GM12873 (cell line): ENCODE data around the gene NDST3.

Source experiments
- TF ChIP-seq, protein P1 (sequence below): IDR thresholded peaks from 2 replicates; pipeline ENCODE4 v1.5.1; 2012; ENCODE audit warnings: low read depth, mild to moderate bottlenecking, moderate library complexity, low read length, control low read depth; ENCODE audit not compliant: insufficient read depth; ENCODE audit errors: missing control alignments

The NDST3 gene

DNA sequence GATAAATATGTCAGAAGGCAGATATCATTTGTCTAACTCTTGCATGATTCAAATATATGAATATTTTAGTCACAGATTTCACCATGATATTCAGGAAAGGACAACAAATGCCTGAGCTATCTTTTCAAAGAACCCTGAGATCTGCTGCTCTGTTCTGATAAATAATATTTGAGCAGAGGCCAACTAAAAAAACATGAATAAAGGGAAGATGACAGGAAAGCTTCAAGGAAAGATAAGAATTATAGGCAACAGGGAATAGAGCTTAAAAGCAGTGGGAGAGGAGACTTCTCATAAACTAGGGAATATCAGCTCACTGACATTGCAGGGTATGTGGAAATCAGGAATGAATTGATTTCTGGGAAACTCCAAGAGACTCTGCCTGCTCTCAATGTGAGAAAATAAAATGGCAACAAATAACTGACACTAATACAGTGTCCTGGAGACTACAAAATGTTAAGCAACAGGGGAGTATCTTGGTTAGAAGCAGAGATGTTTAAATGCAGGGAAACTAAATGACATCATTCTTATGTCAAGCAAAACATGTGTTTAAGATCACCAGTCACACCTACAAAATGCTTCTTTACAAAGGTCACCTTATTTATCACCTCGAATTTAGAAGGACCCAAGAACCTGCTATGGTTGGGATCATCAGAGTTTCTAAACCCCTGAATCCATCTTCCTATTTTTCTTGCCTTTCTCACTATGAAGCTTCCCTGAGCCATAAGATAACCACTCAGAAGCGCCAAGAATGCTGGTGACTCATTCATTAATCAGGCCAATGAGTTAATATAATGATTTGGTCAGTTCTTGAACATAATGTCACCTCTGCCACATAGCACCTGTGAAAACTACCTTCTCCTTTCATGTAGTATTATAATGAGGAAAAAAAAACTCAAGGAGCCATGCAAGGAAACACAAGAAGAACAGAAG, 78.1 kb downstream of the NDST3 start:
- TF ChIP-seq, protein P1, sequence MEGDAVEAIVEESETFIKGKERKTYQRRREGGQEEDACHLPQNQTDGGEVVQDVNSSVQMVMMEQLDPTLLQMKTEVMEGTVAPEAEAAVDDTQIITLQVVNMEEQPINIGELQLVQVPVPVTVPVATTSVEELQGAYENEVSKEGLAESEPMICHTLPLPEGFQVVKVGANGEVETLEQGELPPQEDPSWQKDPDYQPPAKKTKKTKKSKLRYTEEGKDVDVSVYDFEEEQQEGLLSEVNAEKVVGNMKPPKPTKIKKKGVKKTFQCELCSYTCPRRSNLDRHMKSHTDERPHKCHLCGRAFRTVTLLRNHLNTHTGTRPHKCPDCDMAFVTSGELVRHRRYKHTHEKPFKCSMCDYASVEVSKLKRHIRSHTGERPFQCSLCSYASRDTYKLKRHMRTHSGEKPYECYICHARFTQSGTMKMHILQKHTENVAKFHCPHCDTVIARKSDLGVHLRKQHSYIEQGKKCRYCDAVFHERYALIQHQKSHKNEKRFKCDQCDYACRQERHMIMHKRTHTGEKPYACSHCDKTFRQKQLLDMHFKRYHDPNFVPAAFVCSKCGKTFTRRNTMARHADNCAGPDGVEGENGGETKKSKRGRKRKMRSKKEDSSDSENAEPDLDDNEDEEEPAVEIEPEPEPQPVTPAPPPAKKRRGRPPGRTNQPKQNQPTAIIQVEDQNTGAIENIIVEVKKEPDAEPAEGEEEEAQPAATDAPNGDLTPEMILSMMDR = no peak

DNA sequence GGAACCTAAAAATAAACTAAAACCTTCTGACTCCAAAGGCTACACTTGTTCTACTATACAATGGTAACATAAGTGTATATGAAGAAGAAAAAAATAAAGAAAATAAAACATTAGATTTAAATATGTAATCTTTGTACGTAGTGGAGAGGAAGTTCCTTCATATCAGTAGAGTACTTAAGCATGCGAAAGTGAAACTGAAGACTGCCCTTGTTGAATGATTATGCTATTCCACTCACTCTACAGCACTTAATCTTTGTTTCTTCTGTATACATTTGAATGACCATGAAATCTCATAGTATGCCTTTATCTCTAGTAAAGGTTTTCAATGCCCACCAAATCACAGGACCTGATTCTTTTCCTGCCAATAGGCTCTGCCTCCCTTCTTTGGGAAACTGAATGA, 78.9 kb downstream of the NDST3 start:
- TF ChIP-seq, protein P1 = no peak

DNA sequence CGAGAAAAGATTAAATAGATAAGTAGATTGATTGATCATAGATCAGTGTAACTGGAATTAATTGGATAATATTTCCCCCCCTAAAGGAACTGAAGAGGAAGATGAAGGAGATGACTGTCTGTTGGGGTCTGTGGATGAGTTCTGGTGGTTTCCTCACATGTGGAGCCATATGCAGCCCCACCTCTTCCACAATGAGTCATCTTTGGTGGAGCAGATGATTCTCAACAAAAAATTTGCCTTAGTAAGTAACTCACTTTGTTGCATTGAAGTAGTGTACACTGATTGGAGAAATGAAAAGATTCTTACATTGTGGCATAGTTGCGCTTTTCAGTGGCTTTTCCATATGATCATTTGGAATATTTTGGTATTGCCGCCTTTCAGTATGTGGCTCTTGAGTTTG, 80.4 kb downstream of the NDST3 start:
- TF ChIP-seq, protein P1 = no peak

DNA sequence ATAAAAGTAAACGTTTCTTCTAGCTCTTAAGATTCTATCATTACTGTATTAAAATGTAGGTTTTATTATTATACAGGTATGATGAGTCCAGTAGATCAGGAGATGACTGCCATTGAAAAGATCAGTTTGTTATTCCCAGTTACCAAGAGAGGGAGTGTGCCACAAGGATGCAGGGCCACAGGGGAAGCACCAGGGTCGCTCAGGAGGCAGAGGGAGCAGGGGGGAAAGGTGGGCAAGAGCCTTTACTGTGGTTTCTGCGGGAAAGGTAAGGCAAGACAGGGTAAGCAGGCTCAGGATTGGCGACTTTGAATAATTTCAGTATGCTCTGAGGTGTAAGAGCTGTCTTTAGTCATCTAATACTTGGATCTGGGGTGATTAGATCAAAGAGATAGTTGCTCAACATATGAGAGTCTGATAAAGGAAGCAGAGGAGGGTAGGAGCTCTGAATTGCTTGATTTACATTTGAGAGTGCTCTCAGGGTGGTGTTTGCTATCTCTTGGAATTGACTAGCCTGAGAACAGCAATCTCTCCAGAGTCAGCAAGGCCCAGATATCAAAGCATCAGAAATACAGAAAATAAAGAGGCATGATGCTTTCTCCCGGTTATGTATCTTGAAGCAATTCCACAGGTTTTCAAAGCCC, 86.0 kb downstream of the NDST3 start:
- TF ChIP-seq, protein P1 = no peak

DNA sequence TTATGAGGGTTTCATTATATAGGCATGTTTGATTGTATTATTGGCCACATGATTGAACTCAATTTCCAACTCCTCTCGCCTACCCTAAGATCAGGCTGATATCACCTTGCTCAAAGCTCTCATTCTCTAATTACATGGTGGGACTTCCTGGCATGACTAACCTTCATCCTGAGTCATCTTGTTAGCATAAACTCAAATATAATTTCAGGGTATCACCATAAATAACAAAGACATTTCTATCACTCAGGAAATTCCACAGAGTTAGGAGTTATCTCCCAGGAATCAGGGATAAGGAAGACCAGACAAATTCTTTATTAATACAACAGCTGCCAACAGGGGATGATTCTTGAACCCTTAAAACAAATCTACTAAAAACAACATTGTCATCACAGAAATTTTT, 90.7 kb downstream of the NDST3 start:
- TF ChIP-seq, protein P1 = no peak

DNA sequence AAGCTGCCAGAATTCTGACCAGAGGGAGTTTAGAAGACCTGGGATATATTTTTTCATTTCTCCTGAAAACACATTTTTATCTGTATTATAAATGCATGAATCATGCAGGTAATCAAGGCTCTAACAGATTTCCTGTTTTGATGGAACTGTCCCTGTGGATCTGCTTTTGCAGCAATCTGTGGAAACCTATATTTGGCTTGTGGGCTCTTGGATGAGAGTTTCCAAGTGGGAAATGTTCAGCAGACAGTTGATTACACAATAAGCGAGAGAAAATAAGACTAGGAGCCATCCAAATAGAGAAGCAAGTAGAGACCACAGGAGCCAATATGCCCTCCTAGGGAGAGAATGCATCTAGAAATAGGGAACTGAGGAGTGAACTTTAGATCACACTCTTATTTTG, 105.0 kb downstream of the NDST3 start:
- TF ChIP-seq, protein P1 = no peak

DNA sequence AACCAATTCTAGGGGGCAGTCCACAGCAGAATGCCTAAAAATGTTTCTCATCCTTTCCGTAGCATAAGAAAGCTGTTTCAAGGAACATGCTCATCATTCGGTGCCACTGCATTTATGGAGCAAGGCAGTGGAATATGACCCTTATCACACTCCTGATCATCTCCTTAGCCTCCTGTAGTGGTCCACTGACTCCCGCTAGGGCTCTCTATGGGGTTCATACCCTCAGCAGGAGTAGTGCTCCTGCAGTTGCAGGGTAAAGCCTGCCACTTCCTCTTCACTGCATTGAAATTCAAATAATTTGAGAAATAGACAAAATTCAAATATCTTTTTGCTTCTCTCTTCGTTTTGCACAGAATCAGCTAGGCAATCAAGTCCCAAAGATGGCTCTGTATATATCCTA, 107.0 kb downstream of the NDST3 start:
- TF ChIP-seq, protein P1 = no peak
